ENCODE measurements around the gene DGUOK. TPM values are rescaled to one million over a fixed set of nuclear protein-coding genes. Genes with fewer than 3 reads are reported as not detected.

The DGUOK gene
- total and polyA plus RNA-seq, 2 of the 4 experiments (the other 2 are of a cell fraction), result 66.3 to 111 TPM

GRCh38 chr2:73918856-73919255 lies 7.8 kb upstream of the DGUOK start:
- Histone ChIP-seq H3K4me2 (ENCODE audit: low read depth, low read length) (no peak overlapping the region), H3K14ac (replicated peaks; ENCODE audit: low read depth, low read length) (no peak overlapping the region), H2AK5ac (ENCODE audit: low read depth, low read length) (no peak overlapping the region), H2BK5ac (ENCODE audit: low read depth, low read length, poor library complexity, severe bottlenecking) (no peak overlapping the region), H3K79me1 (ENCODE audit: low read depth in 1 of 2, low read length in 2 of 2) (peaks cover 0 to under 1% of the 10 kb centered on the region in 2 experiments; a peak in 2 of 4 replicates), H3K4me3 (ENCODE audit: insufficient read depth, low read depth, low read length) (no peak overlapping the region), H3K4me1 (ENCODE audit: control insufficient read depth, insufficient read depth, low read length) (no peaks in the 10 kb centered on the region), H3K27ac (ENCODE audit: insufficient read depth, low read length) (no peak overlapping the region), H4K20me1 (ENCODE audit: insufficient read depth, low read length) (peaks cover 30% of the 10 kb centered on the region), H3K18ac (ENCODE audit: low read depth, low read length) (no peak overlapping the region), H3K9me3 (ENCODE audit: control insufficient read depth, insufficient read depth, low read length) (no peaks in the 10 kb centered on the region), H2AK9ac (replicated peaks; ENCODE audit: low read depth, low read length, poor library complexity) (no peak overlapping the region), H4K8ac (ENCODE audit: low read depth in 2 of 2, low read length in 2 of 2) (no peak overlapping the region), H4K5ac (ENCODE audit: low read depth, low read length) (no peak overlapping the region), H2BK15ac (ENCODE audit: low read depth, low read length) (no peak overlapping the region), H3K4ac (ENCODE audit: low read depth, low read length) (no peak overlapping the region), H3K27me3 (ENCODE audit: control insufficient read depth, insufficient read depth, low read length) (no peaks in the 10 kb centered on the region), H2BK120ac (ENCODE audit: low read depth, low read length) (no peak overlapping the region), H4K91ac (ENCODE audit: insufficient read depth, low read depth, low read length) (no peak overlapping the region), H3K23ac (ENCODE audit: low read depth, low read length) (no peak overlapping the region), H2BK20ac (ENCODE audit: low read depth, low read length) (no peak overlapping the region), H3K9me1 (ENCODE audit: insufficient read depth, low read length) (no peaks in the 10 kb centered on the region; the same call in 1 of the 2 replicates), H3K9ac (ENCODE audit: low read depth, low read length) (no peak overlapping the region), H2AFZ (replicated peaks; ENCODE audit: low read length, poor library complexity) (no peak overlapping the region), H3K56ac (ENCODE audit: extremely low read depth, insufficient read depth, low read length) (no peak overlapping the region), H3K36me3 (ENCODE audit: control insufficient read depth, insufficient read depth, low read length) (peaks cover 51% of the 10 kb centered on the region)
- dilution Hi-C loops (cut with HindIII; ENCODE audit: low sequenced_read_pairs, unreplicated experiment), result no loop called here
- DNase-seq (no peak), ATAC-seq (ENCODE audit: low read depth) (no peak)
- BruUV-seq (replicated peaks), result no TSS peak
- WGBS, 2 experiments (ENCODE audit: extremely low coverage in 2 of 2, insufficient read length in 1 of 2), result 100% methylated on average over 2 of the region's 3 CpGs; no CpG with 5 or more reads in 1 of the 2 experiments
- POLR2A ChIA-PET (ENCODE audit: unreplicated experiment), result no interaction called here
- intact Hi-C loops (cut with micrococcal nuclease), result no loop called here
- in situ Hi-C loops (cut with MboI; ENCODE audit: low sequenced_read_pairs), result no loop called here
- CTCF ChIA-PET, result no interaction called here
- TF ChIP-seq MAFK (IDR thresholded peaks at IDR 0.05; ENCODE audit: low read depth, low read length), result no peak
- TF ChIP-seq, protein P1, sequence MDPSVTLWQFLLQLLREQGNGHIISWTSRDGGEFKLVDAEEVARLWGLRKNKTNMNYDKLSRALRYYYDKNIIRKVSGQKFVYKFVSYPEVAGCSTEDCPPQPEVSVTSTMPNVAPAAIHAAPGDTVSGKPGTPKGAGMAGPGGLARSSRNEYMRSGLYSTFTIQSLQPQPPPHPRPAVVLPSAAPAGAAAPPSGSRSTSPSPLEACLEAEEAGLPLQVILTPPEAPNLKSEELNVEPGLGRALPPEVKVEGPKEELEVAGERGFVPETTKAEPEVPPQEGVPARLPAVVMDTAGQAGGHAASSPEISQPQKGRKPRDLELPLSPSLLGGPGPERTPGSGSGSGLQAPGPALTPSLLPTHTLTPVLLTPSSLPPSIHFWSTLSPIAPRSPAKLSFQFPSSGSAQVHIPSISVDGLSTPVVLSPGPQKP (IDR thresholded peaks at IDR 0.05; ENCODE audit: borderline replicate concordance, low read depth, low read length), result no peak
- TF ChIP-seq POLR2A (IDR thresholded peaks at IDR 0.05; ENCODE audit: low read depth, low read length), result no peak
- TF ChIP-seq, protein P2, sequence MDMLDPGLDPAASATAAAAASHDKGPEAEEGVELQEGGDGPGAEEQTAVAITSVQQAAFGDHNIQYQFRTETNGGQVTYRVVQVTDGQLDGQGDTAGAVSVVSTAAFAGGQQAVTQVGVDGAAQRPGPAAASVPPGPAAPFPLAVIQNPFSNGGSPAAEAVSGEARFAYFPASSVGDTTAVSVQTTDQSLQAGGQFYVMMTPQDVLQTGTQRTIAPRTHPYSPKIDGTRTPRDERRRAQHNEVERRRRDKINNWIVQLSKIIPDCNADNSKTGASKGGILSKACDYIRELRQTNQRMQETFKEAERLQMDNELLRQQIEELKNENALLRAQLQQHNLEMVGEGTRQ (IDR thresholded peaks at IDR 0.05; ENCODE audit: low read depth, low read length), result no peak
- TF ChIP-seq BHLHE40 (IDR thresholded peaks at IDR 0.05; ENCODE audit: low read depth, low read length), result no peak
- no peak for TF ChIP-seq NFE2L2 (IDR thresholded peaks at IDR 0.05; ENCODE audit: low read depth, low read length)
- TF ChIP-seq MAZ (IDR thresholded peaks at IDR 0.05; ENCODE audit: borderline replicate concordance, low read depth, low read length), result no peak
- TF ChIP-seq CHD1 (IDR thresholded peaks at IDR 0.05; ENCODE audit: low read depth, low read length), result no peak

All from IMR-90 (cell line).